H1 (cell line): ENCODE data around the gene PSD2. TPM values are rescaled to one million over a fixed set of nuclear protein-coding genes. Genes with fewer than 3 reads are reported as not detected.

ENCODE experiments used
- CBX5 ChIP-seq: fragments of 300-800, 300-1000 bp; sonication (generic); IDR thresholded peaks from 2 replicates; pipeline ENCODE4 v1.7.1; 2016; ENCODE audit warnings: antibody characterized with exemption, low read length, low read depth
- CHD7 ChIP-seq: fragments of 300-600 bp; sonication (generic); IDR thresholded peaks from 2 replicates; pipeline ENCODE4 v1.7.1; 2012; ENCODE audit warnings: low read length, moderate library complexity, mild to moderate bottlenecking, inconsistent platforms; ENCODE audit not compliant: insufficient replicate concordance
- NRF1 ChIP-seq: IDR thresholded peaks from 2 replicates; pipeline ENCODE4 v1.6.1; 2011; ENCODE audit warnings: mild to moderate bottlenecking, low read depth, low read length, improper control_type of control experiment
- SIX5 ChIP-seq: IDR thresholded peaks from 2 replicates; pipeline ENCODE4 v1.6.1; 2011; ENCODE audit warnings: mild to moderate bottlenecking, low read depth, low read length
- SRF ChIP-seq: IDR thresholded peaks from 2 replicates; pipeline ENCODE4 v1.6.1; 2011; ENCODE audit warnings: mild to moderate bottlenecking, low read depth, low read length, moderate library complexity
- polyA plus RNA-seq, 7 experiments: library from polyadenylated mRNA; depleted of rRNA in 3 of 7; stranded (reverse) in 5 of 7; unstranded in 2 of 7; fragments of >200 nt in 5 of 7; fragments of 200-250 nt in 2 of 7; gene quantifications; 1 replicate in 5 of 7; 2 replicates in 1 of 7; 4 replicates in 1 of 7; pipeline versions ENCODE4 v1.2.1 to v1.2.3, GENCODE V29; 2011 to 2013; ENCODE audit warnings: missing spikeins in 2 of 7, mixed read lengths in 2 of 7
- total RNA-seq: library from RNA; stranded (reverse); fragmentation: NEBNext Ultra II Directional; extraction: Animal tissue kit (Norgen Biotek cat#: 25700); gene quantifications from 2 replicates; pipeline ENCODE4 v1.2.1, GENCODE V29; 2021

Gene PSD2
- total and polyA plus RNA-seq, 2 of the 8 experiments (the other 6 are each of a cell fraction or from before 2014, with no cell fraction given) = 0.06 to 0.14 TPM

GRCh38 chr5:139828207-139828895, 32.7 kb downstream of the PSD2 start (continued):
- no peak for TF ChIP-seq CHD7
- no peak for TF ChIP-seq CBX5
- no peak for TF ChIP-seq SIX5
- TF ChIP-seq NRF1 = no peak
- TF ChIP-seq SRF = no peak
